MCF 10A (cell line): Measurements from ENCODE around the gene TRMT61B. TPM values are rescaled to one million over a fixed set of nuclear protein-coding genes. Genes with fewer than 3 reads are reported as not detected.

Experiments used
- total RNA-seq: library from RNA; stranded (reverse); gene quantifications from 2 replicates; pipeline ENCODE4 v1.2.3, GENCODE V29; 2022

The TRMT61B gene
- total RNA-seq, 1 experiment from 2014 or later, result 10.4 TPM

Other genes with a start within 250 kb of the TRMT61B start
- gene PPP1CB, start 118.5 kb downstream of the TRMT61B start, total RNA-seq, result 244 and 269 TPM in 2 replicates
- 2.6 and 2.8 TPM in 2 replicates for gene SPDYA, start 59.5 kb downstream of the TRMT61B start, total RNA-seq
- gene WDR43, start 24.4 kb upstream of the TRMT61B start, total RNA-seq, result 100 and 160 TPM in 2 replicates
- gene TOGARAM2, start 111.0 kb upstream of the TRMT61B start, total RNA-seq, result 0.16 TPM in 1 of 2 replicates, not detected in the other
- gene PCARE, start 204.2 kb upstream of the TRMT61B start, total RNA-seq, result not detected in 2 replicates
- gene CLIP4, start 245.1 kb upstream of the TRMT61B start, total RNA-seq, result 77.8 and 97.7 TPM in 2 replicates